Stimulated activated CD4-positive, alpha-beta T cell treated with anti-CD3 and anti-CD28 coated beads, Interleukin-12 subunit alpha, Interleukin-12 subunit beta, amount 100 ng/mL, for 48 hours (primary cell): ENCODE data around the gene MAML3.

Source experiments
- DNase-seq, 3 donors: peaks; one replicate each; pipeline ENCODE4 v3.0.0-alpha.2; 2020; ENCODE audit warnings: low read depth in 2 of 3, low spot score in 1 of 3

Gene MAML3

DNA sequence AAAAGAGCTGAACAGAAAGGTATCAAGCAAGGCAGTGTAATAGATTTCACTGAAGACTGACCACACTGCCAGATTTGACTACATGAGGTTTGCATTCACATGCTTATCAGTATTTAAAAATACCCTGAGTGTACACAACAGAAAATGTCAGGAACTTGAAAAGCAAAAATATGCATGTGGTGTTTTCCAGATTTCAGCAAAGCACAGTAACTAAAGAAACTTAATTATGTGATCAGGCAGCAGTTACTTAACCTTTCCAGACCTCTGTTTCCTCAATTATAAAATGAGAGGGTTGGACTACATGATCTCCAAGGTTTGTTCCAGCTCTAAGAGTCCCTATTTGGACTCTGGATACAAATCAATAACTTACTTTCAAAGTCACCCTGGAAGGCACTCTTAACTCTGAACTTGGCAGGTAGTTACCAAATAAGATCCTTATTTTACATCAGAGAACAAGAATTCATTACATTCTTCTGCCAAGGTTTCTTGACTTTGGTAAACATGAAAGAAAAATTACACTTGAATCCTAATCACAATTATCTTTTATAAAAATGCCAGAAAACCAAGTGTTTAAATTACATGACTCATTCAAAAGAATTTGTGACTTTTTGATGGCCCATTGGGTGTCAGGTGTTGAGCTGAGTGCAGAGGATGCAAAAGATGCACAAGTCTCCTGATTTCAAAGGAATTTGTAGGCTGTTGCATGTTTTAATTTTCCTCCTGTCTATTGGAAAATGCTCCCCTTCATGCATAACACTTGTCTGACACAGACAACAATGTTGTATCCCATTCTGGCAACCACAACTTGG, 246.8 kb downstream of the MAML3 start:
- no peak for DNase-seq

DNA sequence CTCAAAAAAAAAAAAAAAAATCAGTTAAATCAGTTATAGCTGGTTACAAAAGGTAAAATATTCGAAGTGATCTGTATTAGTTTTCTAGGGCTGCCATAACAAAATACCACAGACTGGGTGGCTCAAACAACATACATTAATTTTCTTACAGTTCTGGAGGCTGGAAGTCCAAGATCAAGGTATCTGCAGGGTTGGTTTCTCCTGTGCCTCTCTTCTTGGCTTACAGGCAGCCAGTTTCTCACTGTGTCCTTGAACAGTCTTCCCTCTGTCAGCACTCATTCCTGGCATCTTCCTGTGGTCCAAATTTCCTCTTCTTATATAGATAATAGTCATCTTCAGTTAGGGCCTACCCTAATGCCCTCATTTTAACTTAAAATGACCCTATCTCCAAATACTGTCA, 248.5 kb downstream of the MAML3 start:
- no peak for DNase-seq

DNA sequence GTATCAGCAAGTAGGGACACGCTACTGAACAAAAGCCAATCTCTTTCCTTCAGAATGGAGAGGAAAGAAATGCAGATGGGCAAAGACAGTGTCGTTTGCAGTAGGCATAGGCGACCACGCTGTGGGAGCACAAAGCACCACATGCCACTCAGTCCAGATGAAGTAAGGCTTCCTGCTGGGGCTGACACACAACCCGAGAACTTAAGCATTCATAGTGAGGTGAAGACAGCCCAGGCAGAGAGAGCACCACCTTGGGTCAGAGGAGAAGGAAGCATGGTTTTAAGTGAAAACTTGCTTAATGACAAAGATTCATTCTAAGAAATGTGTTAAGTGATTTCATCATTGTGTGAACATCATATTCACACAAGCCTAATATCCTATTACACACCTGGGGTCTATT, 249.6 kb downstream of the MAML3 start:
- DNase-seq = no peak

DNA sequence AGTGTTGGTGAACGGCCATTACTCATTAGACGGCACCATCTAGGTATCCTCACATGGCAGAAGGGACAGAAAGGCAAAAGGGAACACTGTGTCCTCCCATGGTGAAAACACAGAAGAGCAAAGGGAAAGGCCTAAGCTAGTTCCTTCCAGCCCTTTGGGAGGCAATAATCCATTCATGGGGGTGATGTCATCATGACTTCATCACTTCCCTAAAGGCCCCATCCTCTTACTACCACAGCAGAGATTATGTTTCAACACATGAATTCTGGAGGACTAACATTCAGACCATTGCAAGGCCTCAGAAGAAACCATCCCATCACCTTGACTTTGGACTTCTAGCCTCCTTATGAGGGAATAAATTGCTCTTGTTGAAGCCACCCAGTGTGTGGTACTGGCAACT, 250.1 kb downstream of the MAML3 start:
- no peak for DNase-seq

DNA sequence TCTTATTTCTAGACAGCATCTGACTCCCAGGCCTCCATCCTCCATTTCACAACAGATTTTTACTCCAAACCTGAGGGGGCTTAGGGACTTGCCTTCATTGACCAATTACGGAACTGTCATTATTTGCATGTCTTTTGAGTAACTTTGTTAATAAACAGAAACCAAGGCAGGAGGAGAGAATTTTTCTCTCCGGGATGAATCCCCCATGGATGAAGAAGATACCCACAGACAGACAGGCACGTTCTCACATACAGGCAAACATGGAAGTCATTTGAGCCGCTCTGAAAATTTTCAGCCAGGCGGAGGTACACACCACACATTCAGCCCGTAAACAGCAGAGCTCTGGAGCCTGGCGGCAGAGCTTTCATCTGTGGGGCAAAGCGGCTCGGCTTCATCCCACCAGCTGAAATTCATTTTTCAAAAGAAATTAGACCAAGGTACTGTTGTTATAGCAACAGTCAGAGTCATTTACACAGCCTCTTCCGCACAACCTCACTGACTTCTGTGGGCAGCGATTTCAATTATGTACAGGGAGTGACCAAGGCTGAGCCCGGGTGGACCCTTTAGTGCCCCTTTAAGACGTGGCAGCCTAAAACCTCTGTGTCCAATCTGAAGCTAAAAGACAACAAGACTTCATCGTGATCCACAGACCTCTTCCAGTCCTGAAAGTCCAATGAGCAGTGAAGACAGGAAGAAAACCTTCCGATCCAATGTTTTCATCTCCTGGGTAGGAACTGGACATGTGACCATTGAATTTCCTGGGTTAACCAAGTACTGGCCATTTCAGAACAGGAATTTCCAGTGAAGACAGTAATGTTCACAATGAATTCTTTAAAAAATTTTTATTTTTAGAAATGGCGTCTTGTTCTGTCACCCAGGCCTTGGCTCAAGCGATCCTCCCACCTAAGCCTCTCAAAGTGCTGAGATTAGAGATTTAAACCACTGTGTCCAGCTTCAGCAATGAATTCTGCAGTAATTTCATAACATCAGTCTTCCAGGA, 251.4 kb downstream of the MAML3 start:
- no peak for DNase-seq

DNA sequence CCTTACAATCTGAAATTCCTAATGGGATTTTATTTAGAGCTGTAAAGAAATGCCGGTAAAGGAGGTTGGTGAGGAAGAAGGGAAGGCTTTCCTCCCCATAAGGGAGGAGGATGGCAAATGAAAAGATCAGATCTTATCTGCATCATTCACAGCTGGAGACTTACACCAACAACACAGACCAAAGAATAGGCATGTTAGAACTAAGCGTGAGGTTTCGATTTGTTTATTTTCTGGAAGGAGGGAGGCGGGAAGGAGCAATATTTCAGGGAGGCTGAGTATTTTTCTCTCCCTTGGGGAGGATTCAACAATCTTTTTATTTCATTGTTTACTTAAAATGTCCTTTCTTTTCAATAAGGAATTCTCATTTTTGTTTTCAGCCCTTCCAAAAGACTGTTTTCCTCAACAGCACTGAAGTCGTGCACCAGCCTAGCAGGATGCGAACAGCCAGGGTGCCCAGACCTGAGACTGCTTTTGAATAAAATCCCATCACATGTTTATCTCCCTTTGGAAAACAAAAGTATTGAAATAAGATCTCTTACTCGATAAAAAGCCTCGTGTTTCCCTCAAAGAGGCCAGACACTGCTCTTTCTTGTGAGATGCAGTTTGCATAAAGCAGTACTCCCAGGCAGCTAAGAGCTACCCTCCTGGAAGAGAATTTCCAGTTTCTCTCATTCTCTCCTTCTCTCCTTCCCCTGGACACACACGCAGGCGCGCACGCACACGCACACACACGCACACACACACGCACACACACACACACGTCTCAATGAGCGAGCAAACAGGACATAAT, 252.3 kb downstream of the MAML3 start:
- DNase-seq = no peak

DNA sequence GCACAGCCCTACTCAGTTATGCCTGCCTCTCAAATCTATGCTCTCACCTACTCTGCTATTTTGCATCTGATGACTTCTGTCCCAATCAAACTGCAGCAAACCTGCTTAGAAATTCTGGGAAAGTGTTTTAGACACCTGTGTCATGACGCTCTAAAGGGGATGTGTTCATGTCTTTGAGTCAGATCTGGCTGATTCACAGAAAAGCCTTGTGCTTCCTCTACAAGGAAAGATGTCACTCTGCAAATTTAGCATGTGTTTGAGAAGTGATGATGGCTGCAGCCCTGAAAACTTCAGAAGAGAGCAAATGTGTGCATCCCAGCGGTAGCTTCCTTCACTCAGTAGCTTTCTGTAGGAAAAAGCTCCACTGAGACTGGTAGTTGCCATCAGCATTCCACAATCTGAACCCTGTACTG, 253.0 kb downstream of the MAML3 start:
- no peak for DNase-seq

DNA sequence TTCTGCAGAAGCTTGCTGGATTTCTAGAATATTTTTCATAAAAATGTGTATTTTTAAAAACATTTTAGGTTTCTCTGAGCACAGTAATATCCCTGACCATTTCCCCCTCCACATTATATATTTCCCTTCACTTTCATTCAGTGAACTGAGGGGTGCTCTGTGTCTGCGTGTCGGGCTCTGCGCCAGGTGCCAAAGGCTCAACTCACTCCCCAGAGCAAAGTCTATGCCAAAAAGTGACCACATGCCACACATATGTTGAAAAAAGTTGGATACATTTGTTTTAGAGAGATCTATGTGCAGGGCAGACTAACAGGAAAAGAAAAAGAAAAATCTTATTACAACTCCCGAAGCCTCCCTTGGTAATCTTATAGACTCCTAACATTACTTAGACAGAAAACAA, 254.6 kb downstream of the MAML3 start:
- no peak for DNase-seq

DNA sequence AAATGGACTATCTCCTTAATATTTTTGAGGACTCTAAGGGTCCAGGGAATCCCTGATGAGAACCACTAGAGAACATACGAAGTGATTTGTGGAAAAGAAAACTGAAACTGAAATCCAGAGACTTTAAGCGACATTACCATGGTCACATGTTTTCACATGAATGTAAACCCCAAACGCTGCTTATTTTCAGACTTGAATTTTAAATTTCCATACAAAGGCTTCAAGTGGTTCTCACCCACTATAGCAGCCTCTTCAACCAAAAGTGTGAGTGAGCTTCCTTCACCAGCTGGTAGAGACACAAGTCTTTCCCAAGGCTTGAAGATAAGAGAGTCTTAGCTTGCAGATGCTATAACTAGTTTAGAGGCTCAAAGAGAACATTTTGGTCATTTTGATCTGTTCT, 255.7 kb downstream of the MAML3 start:
- DNase-seq = no peak

DNA sequence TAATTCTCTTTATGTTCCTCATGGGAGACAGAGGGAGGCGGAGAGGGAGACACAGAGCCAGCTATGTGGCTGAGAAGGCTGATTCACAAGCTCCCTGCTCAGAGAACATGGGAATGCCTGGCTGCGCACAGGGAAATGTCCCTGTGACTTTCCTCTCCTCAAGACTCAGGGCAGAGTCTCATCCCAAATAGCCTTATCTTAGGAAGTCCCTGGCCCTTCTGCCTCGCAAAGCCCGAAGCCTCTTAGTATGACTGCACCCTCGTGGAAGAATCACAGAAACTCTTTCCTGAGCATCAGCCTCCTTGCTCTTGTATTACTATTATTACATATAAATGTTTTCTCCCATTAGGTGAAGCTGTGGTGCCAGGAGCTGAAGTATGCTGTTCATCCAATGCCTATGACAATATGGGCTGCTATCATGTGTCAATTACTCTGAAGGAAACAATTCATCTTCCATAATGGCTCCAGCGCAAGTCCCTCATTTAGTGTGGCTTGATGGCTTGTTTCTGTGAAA, 257.8 kb downstream of the MAML3 start:
- no peak for DNase-seq

DNA sequence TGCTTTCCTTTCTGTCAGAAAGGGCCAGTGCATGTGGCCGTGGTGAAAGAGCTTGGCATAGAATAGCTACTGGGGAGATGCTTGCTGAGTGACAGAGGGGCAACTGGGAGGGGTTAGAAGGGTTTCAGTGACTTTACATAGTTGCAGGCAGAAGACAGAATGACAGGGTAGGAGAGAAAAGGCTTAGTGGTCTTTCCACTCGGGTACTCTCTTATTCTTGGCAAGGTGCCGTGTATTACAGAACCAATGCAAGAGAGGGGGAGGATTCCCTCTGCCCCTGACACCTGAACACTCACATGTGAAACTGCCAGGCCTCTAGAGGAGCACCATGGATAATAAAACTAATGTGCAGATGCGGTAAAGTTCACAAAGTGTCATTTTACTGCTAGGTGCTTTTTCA, 260.2 kb downstream of the MAML3 start:
- no peak for DNase-seq

DNA sequence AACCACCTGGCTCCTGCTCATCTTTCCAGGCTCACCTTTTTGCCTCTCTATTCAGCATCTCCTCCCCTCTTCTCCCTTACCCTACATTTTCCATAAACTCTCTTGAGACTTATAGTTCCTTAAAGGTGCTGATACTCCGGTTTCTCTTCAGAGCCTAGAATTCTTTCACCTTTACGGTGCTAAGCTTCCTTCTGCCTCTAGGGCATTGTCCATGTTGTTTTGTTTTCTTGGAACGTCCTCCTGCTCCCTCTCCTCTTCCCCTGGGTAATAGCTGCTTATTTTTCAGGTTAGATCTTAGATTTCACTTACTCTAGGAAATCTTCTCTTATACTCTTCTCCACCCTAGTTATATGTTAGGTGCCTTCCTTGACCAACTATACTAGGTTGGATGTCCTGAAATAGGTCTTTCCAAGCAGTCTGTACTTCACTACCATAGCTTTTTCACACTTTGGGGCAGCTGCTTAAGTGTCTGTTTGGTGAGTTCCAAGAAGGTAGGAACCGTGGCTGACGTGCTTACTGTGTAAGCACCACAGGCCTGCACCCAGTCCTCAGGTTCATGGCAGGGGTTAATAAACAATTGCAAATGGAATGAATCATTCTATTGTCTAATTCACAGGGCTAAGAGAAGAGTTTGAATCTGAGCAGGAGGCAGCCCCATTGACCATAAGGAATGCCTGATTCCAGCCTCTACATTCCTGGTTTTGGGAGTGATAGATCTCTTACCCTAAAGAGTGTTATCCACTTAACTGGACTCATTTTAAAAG, 260.8 kb downstream of the MAML3 start:
- no peak for DNase-seq

DNA sequence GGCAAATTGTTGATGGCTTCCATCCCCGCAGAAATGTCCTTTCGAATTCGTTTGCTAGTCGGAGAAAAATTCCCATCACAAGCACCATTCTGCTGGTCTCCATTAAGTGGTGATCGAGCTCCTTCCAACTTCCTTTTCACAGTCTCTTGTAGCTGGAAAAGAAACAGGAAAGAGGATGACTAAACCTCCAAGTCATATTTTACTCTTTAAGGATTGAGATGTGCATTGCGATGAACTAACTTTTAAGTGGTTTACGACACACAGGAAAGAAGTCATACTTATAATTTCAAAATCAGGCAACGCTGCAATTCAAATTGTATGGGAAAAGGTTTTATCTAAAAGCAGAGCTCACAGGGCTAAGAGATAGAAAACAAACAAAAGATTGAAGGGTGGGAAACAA, 263.2 kb downstream of the MAML3 start:
- no peak for DNase-seq

DNA sequence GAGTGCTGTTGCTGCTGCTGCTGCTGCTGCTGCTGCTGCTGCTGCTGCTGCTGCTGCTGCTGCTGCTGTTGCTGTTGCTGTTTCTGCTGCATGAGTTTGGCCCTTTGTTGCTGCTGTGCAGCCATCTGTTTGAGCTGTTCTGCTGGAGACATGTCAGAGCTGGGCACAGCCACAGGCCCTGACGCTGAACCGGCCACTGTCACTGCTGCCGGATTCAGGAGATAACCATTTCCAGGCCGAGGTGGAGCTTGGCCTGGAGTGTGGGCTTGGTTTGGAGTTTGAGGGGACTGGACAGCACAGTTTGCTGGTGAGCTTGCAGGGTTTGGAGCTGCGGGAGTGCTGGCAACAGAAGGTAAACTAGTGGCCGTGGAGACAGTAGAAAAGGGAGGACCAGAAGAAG, 264.1 kb downstream of the MAML3 start:
- no peak for DNase-seq

DNA sequence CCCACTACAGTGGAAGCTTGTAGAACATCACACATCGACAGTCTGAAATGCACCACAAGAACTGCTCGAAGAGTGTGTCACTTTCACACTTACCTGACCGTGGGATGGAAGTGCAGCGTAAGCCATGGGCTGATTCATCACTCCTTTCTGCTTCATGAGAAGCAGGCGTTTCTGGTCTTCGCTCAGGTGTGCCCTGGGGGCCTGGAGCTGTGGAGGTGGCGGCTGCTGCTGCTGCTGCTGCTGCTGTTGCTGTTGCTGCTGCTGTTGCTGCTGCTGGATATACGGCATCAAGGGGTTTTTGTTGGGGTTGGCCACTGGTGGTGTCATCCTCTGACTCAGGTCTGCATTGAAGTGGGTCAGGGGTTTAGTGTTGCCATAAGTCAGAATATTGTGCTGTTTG, 264.7 kb downstream of the MAML3 start:
- DNase-seq = no peak

DNA sequence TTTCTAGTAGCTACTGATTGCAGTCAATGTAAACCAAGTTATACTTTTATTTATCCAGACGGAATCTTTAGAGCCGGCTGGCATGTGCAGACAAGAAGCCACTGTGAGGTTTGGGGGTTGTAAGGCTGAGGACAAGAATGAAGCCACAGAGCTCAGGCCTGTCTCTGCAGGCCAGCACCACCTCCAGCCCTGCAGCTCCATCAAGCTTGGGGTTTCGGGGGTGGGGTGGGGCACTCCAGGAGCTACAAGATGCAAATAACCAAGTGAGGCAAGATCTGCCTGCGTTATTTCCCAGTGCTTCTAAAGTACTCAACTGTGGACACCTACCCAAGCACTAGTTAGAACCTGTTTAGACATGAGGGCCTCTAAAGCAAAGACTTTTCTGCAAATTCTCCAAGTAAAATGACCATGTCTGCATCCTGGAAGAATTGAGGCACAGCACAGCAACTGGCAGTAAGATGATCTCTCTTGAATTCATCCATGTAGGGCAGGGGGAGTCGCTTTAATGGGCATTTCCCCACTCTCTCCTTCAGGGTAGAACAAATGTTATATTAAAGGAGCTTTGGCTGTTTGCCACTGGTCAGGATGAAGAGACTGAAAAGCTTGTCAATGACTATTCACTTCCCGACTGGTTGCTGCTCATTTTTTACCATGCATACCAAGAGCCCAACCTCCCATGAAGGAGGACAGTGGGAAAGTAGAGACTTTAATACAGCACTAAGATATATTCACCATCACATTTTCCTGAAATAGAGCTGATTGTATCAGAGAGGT, 265.8 kb downstream of the MAML3 start:
- no peak for DNase-seq

DNA sequence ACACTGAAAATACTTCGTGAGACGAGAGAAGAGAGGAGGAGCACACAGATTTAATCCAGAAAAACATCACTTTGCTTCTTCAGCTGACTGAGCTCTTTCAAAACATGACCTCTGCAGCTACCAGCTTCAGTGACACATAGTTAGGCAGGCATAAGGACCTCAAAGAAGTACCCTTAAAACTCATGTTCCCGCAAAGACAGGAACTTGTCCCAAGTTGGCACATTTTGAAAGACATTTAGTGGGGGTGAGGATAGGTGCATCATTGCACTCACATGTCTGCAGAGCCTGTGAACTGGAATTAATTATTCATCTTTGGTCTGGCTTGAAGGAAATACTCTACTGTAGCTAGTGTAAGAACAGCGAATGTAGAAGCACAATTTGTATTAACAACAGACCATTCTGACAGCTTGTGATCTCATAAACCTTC, 266.6 kb downstream of the MAML3 start:
- no peak for DNase-seq

DNA sequence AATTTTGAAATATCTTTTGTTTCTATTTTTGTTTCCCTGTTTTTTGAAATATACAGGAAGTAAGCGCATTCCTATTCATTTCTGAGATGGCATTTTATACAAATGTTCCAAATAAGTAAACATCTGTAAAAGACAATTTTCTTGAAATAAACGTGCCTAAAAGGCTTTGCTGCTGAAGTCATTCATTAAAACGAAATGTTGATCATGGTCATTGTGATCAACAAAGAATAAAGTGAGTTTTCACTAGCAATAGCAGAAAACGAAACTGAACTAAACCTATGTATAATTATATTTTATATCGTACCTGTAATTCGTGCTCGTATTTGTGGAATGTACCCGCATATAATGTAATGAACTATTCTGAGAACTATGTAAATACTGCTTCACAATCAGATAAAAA, 267.2 kb downstream of the MAML3 start:
- DNase-seq = no peak

DNA sequence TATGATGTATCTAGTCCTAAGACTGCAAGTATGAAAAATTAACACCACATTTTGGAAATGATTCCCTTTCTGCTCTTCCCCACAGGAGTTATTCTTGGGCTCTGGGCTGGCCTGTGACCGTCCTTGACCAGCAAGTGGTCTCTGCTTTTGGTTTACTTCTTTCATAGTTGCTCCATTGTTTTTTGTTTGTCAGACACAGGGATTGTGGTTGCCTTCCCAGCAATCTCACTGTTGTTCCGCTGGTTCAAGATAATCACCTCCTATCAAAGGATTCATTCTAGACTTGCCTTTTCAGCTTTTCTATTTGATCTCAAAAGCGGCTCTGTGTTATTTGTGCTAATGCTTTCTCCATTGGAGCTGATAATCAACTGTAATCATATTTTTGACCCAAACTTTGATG, 269.5 kb downstream of the MAML3 start:
- no peak for DNase-seq

DNA sequence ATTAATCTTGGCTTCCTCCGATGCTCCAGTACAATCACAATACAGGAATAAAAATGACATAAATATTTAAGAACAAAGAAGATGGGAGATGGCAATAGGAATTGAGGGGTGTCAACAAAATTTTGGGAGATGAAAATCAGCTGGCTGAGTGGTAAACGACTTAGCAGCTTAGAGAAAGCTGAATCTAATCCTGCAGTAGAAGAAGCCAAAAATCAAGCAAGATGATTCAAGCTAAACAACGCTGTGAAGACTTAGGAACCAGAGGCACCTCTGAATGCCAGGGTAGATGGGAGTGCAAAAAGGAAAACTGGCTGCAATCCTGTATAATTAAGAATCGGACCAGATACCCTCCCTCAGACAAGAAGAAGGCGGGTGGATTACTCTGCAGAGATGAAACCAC, 273.1 kb downstream of the MAML3 start:
- DNase-seq = no peak
